Neural progenitor cell (in vitro differentiated cells): Measurements from ENCODE around the gene CDKN1A. TPM values are rescaled to one million over a fixed set of nuclear protein-coding genes. Genes with fewer than 3 reads are reported as not detected.

Experiments used
- DNase-seq: peaks from one replicate; pipeline ENCODE4 v3.0.0-alpha.2; 2016; ENCODE audit warnings: low spot score
- H2AFZ ChIP-seq: fragments of 200-600 bp; sonication (generic); replicated peaks from 2 replicates; pipeline ENCODE4 v1.6.1; 2016; ENCODE audit warnings: antibody characterized with exemption
- H3F3A ChIP-seq: fragments of 200-600 bp; sonication (generic); 2 replicates; pipeline ENCODE4 v1.6.1; 2016; ENCODE audit warnings: antibody characterized with exemption, low read depth
- H3K27ac ChIP-seq: fragments of 200-600 bp; sonication (generic); 2 replicates; pipeline ENCODE4 v1.5.1; 2016; ENCODE audit warnings: mild to moderate bottlenecking
- H3K27me3 ChIP-seq: fragments of 200-600 bp; sonication (generic); 2 replicates; pipeline ENCODE4 v1.6.1; 2016; ENCODE audit warnings: mild to moderate bottlenecking, moderate library complexity
- H3K36me3 ChIP-seq: fragments of 200-600 bp; sonication (generic); 2 replicates; pipeline ENCODE4 v1.5.1; 2016
- H3K4me1 ChIP-seq: fragments of 200-600 bp; sonication (generic); 2 replicates; pipeline ENCODE4 v1.6.1; 2016; ENCODE audit warnings: mixed run types
- H3K4me2 ChIP-seq: fragments of 200-600 bp; sonication (generic); 2 replicates; pipeline ENCODE4 v1.6.1; 2016
- H3K4me3 ChIP-seq: fragments of 200-600 bp; sonication (generic); 2 replicates; pipeline ENCODE4 v1.5.1; 2016
- H3K79me2 ChIP-seq: fragments of 200-600 bp; sonication (generic); 2 replicates; pipeline ENCODE4 v1.6.1; 2016; ENCODE audit warnings: low read depth
- H3K9ac ChIP-seq: fragments of 200-600 bp; sonication (generic); 2 replicates; pipeline ENCODE4 v1.6.1; 2016
- H3K9me3 ChIP-seq: fragments of 200-600 bp; sonication (generic); 2 replicates; pipeline ENCODE4 v1.5.1; 2016; ENCODE audit warnings: low read depth
- H4K20me1 ChIP-seq: fragments of 200-600 bp; sonication (generic); 2 replicates; pipeline ENCODE4 v1.6.1; 2016; ENCODE audit warnings: low read depth
- H3K27ac Mint-ChIP-seq: 3 replicates; pipeline ENCODE4 v1.8.0; 2021; ENCODE audit warnings: mixed read lengths
- H3K27me3 Mint-ChIP-seq: 2 replicates; pipeline ENCODE4 v1.8.0; 2022; ENCODE audit warnings: low read depth, mild to moderate bottlenecking, inconsistent platforms, moderate library complexity, mixed read lengths; ENCODE audit not compliant: insufficient read depth
- H3K36me3 Mint-ChIP-seq: 3 replicates; pipeline ENCODE4 v1.8.0; 2021; ENCODE audit warnings: mixed read lengths
- H3K4me1 Mint-ChIP-seq: 3 replicates; pipeline ENCODE4 v1.8.0; 2021; ENCODE audit warnings: mixed read lengths
- H3K4me3 Mint-ChIP-seq: 3 replicates; pipeline ENCODE4 v1.8.0; 2021; ENCODE audit warnings: mild to moderate bottlenecking, moderate library complexity, mixed read lengths
- H3K9me3 Mint-ChIP-seq: 3 replicates; pipeline ENCODE4 v1.8.0; 2020; ENCODE audit warnings: mixed read lengths
- EZH2 ChIP-seq: fragments of 200-600 bp; sonication (generic); IDR thresholded peaks from 2 replicates; pipeline ENCODE4 v1.6.1; 2017; ENCODE audit warnings: antibody characterized with exemption, mild to moderate bottlenecking, moderate library complexity
- EZH2phosphoT487 ChIP-seq: fragments of 200-600 bp; sonication (generic); IDR thresholded peaks from 2 replicates; pipeline ENCODE4 v1.6.1; 2017; ENCODE audit warnings: antibody characterized with exemption
- total RNA-seq: library from RNA; depleted of rRNA; stranded (reverse); fragments of >200 nt; gene quantifications from 2 replicates; pipeline ENCODE4 v1.2.3, GENCODE V29; 2015; ENCODE audit warnings: low replicate concordance
- TF ChIP-seq, protein P1 (sequence below): fragments of 200-600 bp; sonication (generic); IDR thresholded peaks from 2 replicates; pipeline ENCODE4 v1.5.1; 2017; ENCODE audit warnings: antibody characterized with exemption, mild to moderate bottlenecking

The CDKN1A gene
- total RNA-seq, 1 donor from 2014 or later: 7.0 TPM

DNA sequence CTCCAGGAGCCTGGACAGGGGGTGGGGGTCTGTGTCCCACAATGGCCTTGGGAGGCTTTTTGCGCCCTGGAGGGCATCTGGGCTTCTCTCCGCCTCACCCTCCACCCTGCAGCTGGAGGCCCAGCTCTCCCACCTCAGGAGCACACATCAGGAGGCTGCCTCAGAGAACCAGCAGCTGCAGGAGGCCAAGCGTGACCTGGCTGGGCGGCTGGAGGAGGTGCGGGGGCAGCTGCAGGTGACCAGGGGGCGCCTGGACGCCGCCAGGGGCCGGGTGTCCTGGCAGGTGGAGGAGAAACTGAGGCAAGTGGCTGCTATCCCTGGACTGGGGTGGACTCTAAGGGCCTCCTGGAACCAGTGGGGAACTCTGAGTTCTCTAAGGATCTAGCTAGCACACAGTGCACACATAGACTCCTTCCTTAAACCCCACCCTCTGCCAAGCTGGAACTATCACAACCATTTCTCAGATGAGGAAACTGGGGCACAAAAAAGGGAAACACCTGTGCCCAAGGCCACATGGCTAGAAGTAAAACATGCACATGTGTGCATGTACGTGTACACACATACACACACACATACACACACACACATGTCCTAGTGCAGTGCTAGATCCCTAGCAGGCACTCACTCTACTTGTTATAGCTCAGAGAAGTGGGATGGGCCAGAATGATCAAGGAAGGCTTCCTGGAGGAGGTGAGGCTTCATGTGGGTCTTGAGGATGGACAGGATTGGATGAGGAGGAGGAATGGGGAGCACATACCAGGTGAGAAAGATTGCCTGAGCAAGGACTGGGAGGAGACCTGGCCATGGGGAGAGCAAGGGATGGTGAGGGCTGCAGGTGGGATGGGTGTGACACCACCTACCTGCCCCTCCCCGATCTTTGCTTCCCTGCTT, 42.0 kb downstream of the CDKN1A start:
- H3K27ac ChIP-seq: no peak overlapping the region
- H3K4me3 Mint-ChIP-seq: no peak overlapping the region
- no peak overlapping the region for H2AFZ ChIP-seq
- H3K4me3 ChIP-seq: no peak overlapping the region
- no peaks in the 10 kb centered on the region for H3K27me3 ChIP-seq
- H3K4me1 ChIP-seq: peaks cover 4% of the 10 kb centered on the region
- no peak overlapping the region for H3K9ac ChIP-seq
- no peak overlapping the region for H3K4me2 ChIP-seq
- H3K4me1 Mint-ChIP-seq: peaks cover 21% of the 10 kb centered on the region
- H4K20me1 ChIP-seq: no peaks in the 10 kb centered on the region
- no peaks in the 10 kb centered on the region for H3K9me3 Mint-ChIP-seq
- H3F3A ChIP-seq: peaks cover 8% of the 10 kb centered on the region
- no peak for DNase-seq
- H3K36me3 ChIP-seq: no peaks in the 10 kb centered on the region
- H3K27me3 Mint-ChIP-seq: peaks cover 8% of the 10 kb centered on the region
- no peak for TF ChIP-seq EZH2
- TF ChIP-seq, protein P1, sequence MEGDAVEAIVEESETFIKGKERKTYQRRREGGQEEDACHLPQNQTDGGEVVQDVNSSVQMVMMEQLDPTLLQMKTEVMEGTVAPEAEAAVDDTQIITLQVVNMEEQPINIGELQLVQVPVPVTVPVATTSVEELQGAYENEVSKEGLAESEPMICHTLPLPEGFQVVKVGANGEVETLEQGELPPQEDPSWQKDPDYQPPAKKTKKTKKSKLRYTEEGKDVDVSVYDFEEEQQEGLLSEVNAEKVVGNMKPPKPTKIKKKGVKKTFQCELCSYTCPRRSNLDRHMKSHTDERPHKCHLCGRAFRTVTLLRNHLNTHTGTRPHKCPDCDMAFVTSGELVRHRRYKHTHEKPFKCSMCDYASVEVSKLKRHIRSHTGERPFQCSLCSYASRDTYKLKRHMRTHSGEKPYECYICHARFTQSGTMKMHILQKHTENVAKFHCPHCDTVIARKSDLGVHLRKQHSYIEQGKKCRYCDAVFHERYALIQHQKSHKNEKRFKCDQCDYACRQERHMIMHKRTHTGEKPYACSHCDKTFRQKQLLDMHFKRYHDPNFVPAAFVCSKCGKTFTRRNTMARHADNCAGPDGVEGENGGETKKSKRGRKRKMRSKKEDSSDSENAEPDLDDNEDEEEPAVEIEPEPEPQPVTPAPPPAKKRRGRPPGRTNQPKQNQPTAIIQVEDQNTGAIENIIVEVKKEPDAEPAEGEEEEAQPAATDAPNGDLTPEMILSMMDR: no peak
- no peak for TF ChIP-seq EZH2phosphoT487
- H3K36me3 Mint-ChIP-seq: no peaks in the 10 kb centered on the region
- H3K79me2 ChIP-seq: no peaks in the 10 kb centered on the region
- no peaks in the 10 kb centered on the region for H3K9me3 ChIP-seq
- peak overlapping the region; percentile 12 for H3K27ac Mint-ChIP-seq

DNA sequence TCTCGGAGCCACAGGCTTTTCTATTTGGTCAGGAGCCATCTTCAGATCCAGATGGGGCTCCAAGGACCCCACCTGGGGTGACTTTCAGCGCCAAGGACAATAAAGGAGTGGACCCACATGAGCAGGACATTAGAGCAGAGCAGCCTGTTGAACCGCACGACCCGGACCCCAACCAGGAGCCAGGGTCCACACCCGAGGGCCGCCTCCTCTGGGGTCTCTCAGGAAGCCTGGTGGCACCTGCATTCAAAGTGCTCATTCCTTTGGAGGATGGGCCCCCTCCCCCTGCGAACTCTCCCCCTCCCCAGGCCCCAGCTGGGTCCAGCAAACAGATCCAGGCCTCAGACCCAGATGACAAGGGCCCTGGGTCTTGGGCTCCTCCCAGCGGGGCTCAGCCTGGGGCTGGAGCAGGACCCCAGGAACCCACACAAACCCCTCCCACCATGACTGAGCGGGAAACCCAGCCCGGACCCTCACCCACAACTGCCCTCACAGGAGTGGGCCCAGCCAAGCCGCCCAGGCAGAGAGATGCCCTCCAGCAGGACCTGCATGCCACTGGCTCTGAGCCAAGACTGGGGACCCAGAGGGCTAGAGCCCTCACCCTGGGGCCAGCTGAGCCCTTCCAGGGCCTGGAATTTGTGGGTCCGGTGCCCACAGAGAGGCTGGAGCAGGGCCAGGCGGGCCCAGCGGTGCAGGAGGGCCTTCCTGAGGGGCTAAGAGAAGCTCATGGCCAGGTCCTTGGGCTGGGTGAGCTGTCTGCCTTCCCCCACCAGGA, 43.0 kb downstream of the CDKN1A start:
- no peak overlapping the region for H3K27ac ChIP-seq
- H3K27me3 ChIP-seq: no peaks in the 10 kb centered on the region
- peak overlapping the region; percentile 4 for H2AFZ ChIP-seq
- H4K20me1 ChIP-seq: no peaks in the 10 kb centered on the region
- H3K9ac ChIP-seq: no peak overlapping the region
- no peak overlapping the region for H3K4me3 ChIP-seq
- peaks cover 8% of the 10 kb centered on the region for H3K27me3 Mint-ChIP-seq
- no peak for TF ChIP-seq EZH2phosphoT487
- no peak for TF ChIP-seq EZH2
- TF ChIP-seq, protein P1: no peak
- no peak overlapping the region for H3K27ac Mint-ChIP-seq
- H3K36me3 Mint-ChIP-seq: no peaks in the 10 kb centered on the region
- no peak overlapping the region for H3K4me2 ChIP-seq
- H3K4me3 Mint-ChIP-seq: no peak overlapping the region
- H3K79me2 ChIP-seq: no peaks in the 10 kb centered on the region
- H3F3A ChIP-seq: peaks cover 8% of the 10 kb centered on the region
- peaks cover 27% of the 10 kb centered on the region for H3K4me1 Mint-ChIP-seq
- H3K36me3 ChIP-seq: no peaks in the 10 kb centered on the region
- DNase-seq: no peak
- H3K4me1 ChIP-seq: peaks cover 4% of the 10 kb centered on the region
- H3K9me3 Mint-ChIP-seq: no peaks in the 10 kb centered on the region
- no peaks in the 10 kb centered on the region for H3K9me3 ChIP-seq

DNA sequence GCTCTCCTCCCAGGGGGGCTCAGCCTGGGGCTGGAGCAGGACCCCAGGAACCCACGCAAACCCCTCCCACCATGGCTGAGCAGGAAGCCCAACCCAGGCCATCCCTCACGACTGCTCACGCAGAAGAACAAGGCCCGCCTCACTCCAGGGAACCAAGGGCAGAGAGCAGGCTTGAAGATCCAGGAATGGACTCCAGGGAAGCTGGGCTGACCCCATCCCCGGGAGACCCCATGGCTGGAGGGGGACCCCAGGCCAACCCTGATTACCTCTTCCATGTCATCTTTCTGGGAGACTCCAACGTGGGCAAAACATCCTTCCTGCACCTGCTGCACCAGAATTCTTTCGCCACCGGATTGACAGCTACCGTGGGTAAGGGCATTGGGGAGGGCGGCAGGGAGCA, 43.9 kb downstream of the CDKN1A start:
- Mint-ChIP-seq H3K4me1 (peaks cover 33% of the 10 kb centered on the region), H3K4me3 (no peak overlapping the region), H3K9me3 (no peaks in the 10 kb centered on the region), H3K27me3 (peaks cover 8% of the 10 kb centered on the region), H3K36me3 (no peaks in the 10 kb centered on the region), H3K27ac (no peak overlapping the region)
- H4K20me1 ChIP-seq: no peaks in the 10 kb centered on the region
- H3K9me3 ChIP-seq: no peaks in the 10 kb centered on the region
- H3K27me3 ChIP-seq: no peaks in the 10 kb centered on the region
- DNase-seq: no peak
- H3K79me2 ChIP-seq: no peaks in the 10 kb centered on the region
- H3K27ac ChIP-seq: no peak overlapping the region
- no peak overlapping the region for H2AFZ ChIP-seq
- peaks cover 4% of the 10 kb centered on the region for H3K4me1 ChIP-seq
- TF ChIP-seq EZH2phosphoT487: no peak
- TF ChIP-seq, protein P1: no peak
- no peak overlapping the region for H3K9ac ChIP-seq
- H3K4me2 ChIP-seq: no peak overlapping the region
- H3K4me3 ChIP-seq: no peak overlapping the region
- no peaks in the 10 kb centered on the region for H3K36me3 ChIP-seq
- H3F3A ChIP-seq: peaks cover 8% of the 10 kb centered on the region
